ENCODE results near the gene OSBPL10. TPM values are rescaled to one million over a fixed set of nuclear protein-coding genes. Genes with fewer than 3 reads are reported as not detected.
A peak's percentile ranks its signal among the peaks of the same experiment; 100 is the strongest.

Gene OSBPL10
- total RNA-seq, 1 donor from 2014 or later = 27.8 TPM

DNA sequence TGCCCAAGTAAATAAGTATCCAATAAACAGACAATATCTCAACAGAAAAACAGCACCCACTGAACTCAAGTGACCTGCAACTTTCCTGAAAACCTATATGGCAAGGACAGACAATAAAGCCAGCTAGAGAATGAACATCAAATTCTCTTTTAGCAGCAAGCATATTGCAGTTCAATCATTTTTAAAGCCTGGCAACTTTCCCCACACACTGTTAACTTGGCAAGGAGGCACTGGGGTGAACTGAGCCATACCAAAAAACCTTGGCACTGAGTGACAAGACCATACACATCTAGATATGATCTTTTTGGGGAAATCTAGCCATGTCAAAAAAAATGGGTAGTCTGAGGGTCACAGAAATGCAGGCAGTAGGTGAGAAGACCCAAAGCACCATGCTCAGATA is 273.8 kb downstream of the OSBPL10 start:
- peaks cover 2% of the 10 kb centered on the region for H3K9me3 Mint-ChIP-seq
- TF ChIP-seq, protein P1, sequence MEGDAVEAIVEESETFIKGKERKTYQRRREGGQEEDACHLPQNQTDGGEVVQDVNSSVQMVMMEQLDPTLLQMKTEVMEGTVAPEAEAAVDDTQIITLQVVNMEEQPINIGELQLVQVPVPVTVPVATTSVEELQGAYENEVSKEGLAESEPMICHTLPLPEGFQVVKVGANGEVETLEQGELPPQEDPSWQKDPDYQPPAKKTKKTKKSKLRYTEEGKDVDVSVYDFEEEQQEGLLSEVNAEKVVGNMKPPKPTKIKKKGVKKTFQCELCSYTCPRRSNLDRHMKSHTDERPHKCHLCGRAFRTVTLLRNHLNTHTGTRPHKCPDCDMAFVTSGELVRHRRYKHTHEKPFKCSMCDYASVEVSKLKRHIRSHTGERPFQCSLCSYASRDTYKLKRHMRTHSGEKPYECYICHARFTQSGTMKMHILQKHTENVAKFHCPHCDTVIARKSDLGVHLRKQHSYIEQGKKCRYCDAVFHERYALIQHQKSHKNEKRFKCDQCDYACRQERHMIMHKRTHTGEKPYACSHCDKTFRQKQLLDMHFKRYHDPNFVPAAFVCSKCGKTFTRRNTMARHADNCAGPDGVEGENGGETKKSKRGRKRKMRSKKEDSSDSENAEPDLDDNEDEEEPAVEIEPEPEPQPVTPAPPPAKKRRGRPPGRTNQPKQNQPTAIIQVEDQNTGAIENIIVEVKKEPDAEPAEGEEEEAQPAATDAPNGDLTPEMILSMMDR (IDR thresholded peaks at IDR 0.05; ENCODE audit: unreplicated experiment) = no peak
- DNase-seq (ENCODE audit: low spot score in 2 of 2, unreplicated experiment in 2 of 2) = no peak
- H3K27me3 Mint-ChIP-seq (ENCODE audit: low read depth) = no peaks in the 10 kb centered on the region
- peaks cover 3% of the 10 kb centered on the region for H3K36me3 Mint-ChIP-seq
- no peak overlapping the region for H3K4me3 Mint-ChIP-seq
- H3K27ac Mint-ChIP-seq = no peak overlapping the region
- peaks cover 10% of the 10 kb centered on the region for H3K4me1 Mint-ChIP-seq

DNA sequence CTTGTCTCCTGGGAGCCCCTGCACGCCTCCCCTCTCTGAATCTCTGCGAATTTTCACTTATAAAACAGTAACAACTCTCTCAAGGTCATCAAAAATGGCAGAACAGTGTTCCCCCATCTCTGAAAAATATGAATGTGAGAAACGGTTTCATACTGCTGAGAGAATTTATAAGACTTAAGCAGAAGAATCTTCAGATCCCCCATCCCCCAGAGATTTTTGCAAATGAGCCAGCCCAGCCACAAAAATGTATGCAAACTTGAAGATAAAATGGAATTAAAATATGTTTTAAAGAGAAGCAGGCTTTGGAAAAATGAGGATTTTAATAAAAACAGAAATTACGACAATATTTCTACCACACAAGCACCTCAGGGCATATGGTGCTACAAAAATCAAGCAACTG is 275.3 kb downstream of the OSBPL10 start:
- DNase-seq (ENCODE audit: low spot score in 2 of 2, unreplicated experiment in 2 of 2) = no peak
- Mint-ChIP-seq H3K9me3 (no peaks in the 10 kb centered on the region), H3K27ac (peak overlapping the region; percentile 55), H3K4me3 (no peak overlapping the region), H3K36me3 (peaks cover 4% of the 10 kb centered on the region), H3K27me3 (ENCODE audit: low read depth) (no peaks in the 10 kb centered on the region), H3K4me1 (peaks cover 10% of the 10 kb centered on the region)
- TF ChIP-seq, protein P1 (IDR thresholded peaks at IDR 0.05; ENCODE audit: unreplicated experiment) = no peak

DNA sequence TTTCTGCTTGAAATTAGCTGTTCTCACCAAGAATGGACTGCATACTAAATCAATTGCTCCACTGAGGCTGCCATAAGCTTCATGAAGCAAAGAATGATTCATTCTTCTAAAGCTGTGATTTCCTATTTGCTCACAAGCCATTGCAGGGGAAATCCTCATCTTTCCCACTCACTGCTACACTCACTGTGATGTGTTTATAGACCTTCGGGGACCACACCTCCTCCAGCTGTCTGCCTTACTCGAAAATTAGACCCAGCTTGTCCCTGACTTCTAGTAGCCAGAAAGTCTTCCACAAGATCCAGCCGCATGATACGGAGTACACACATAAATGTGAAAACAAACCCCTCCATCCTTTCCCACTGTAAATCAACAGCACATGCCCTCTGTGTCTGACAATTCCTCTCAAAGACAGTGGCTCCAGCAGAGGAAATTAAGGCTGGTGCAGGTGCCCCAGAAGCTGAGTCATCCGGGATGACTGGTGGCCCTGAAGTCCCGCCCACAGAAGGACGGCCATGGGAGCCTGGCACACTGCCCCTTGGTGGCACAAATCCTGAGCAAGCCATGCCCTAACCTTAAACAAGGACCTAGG is 276.4 kb downstream of the OSBPL10 start:
- TF ChIP-seq, protein P1 (IDR thresholded peaks at IDR 0.05; ENCODE audit: unreplicated experiment) = no peak
- no peak for DNase-seq (ENCODE audit: low spot score in 2 of 2, unreplicated experiment in 2 of 2)
- Mint-ChIP-seq H3K4me3 (no peak overlapping the region), H3K9me3 (no peaks in the 10 kb centered on the region), H3K4me1 (peaks cover 10% of the 10 kb centered on the region), H3K27ac (no peak overlapping the region), H3K36me3 (peaks cover 4% of the 10 kb centered on the region), H3K27me3 (ENCODE audit: low read depth) (no peaks in the 10 kb centered on the region)

DNA sequence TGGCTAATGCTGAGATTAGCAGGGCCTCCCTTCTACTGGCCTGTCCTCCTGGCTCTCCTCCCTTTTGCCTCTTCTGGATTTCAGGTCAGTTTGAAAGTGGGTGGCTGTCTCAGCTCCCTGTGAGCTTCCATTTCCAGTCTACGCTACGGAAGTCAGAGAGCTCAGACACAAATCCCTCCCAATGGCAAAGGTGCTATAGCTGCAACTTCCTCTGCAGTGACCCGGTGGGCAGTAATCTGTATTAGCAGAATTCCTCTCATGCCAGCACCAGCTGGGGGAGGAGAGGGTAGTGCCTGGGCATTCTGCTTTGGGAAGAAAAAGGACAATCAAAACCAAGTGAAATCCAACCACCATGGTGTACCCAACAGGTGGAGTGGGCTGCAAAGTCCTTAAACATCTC is 276.9 kb downstream of the OSBPL10 start:
- DNase-seq (ENCODE audit: low spot score in 2 of 2, unreplicated experiment in 2 of 2) = no peak
- H3K4me3 Mint-ChIP-seq = no peak overlapping the region

DNA sequence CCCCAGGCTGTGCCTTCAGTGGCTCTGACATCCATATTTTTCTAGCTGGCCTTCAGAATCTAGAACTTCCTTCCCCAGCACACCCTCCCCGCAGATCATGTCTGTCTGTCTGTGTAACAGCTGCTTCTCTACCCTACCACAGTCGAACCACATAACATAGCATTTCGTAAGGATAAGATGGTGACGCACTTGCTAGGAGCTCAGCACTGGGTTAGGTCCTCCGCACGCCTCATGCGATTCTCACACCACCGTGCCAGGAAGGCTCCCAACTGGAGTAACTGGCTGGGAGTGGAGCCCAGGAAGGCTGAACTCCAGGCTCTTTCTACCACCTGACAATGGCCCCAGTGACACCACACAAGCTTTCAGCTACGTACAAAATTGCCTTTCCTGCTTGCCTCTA is 279.8 kb downstream of the OSBPL10 start:
- Mint-ChIP-seq H3K27ac (no peak overlapping the region), H3K4me3 (no peak overlapping the region), H3K36me3 (peaks cover 10% of the 10 kb centered on the region), H3K4me1 (peaks cover 10% of the 10 kb centered on the region), H3K27me3 (ENCODE audit: low read depth) (no peaks in the 10 kb centered on the region), H3K9me3 (peaks cover 7% of the 10 kb centered on the region)
- TF ChIP-seq, protein P1 (IDR thresholded peaks at IDR 0.05; ENCODE audit: unreplicated experiment) = no peak
- DNase-seq (ENCODE audit: low spot score in 2 of 2, unreplicated experiment in 2 of 2) = no peak

More for the DNA sequence above, 276.9 kb downstream of the OSBPL10 start:
- Mint-ChIP-seq H3K36me3 (peaks cover 4% of the 10 kb centered on the region), H3K9me3 (no peaks in the 10 kb centered on the region), H3K27ac (no peak overlapping the region), H3K4me1 (peaks cover 10% of the 10 kb centered on the region), H3K27me3 (ENCODE audit: low read depth) (no peaks in the 10 kb centered on the region)
- TF ChIP-seq, protein P1 (IDR thresholded peaks at IDR 0.05; ENCODE audit: unreplicated experiment) = no peak

Measured in mesothelial cell of epicardium (in vitro differentiated cells).